Activated naive CD8-positive, alpha-beta T cell treated with anti-CD3 and anti-CD28 coated beads for 36 hours (primary cell): ENCODE measurements around the gene MEI4. TPM values are rescaled to one million over a fixed set of nuclear protein-coding genes. Genes with fewer than 3 reads are reported as not detected.
"Not testable (repeated sequence)": the region's sequence is repeated elsewhere in the genome, so short reads cannot be mapped to it uniquely, and the experiment has no call there.

Experiments used
- DNase-seq: peaks from one replicate; pipeline ENCODE4 v3.0.0; 2021
- H3K27ac Mint-ChIP-seq: one replicate; pipeline ENCODE4 v1.8.0; 2022; ENCODE audit warnings: mild to moderate bottlenecking, moderate library complexity, mixed read lengths
- H3K27me3 Mint-ChIP-seq: one replicate; pipeline ENCODE4 v1.8.0; 2022; ENCODE audit warnings: mild to moderate bottlenecking, mixed read lengths
- H3K36me3 Mint-ChIP-seq: one replicate; pipeline ENCODE4 v1.8.0; 2021; ENCODE audit warnings: mild to moderate bottlenecking, mixed read lengths
- H3K4me1 Mint-ChIP-seq: one replicate; pipeline ENCODE4 v1.8.0; 2021; ENCODE audit warnings: mixed read lengths
- H3K4me3 Mint-ChIP-seq: one replicate; pipeline ENCODE4 v1.8.0; 2022; ENCODE audit warnings: mild to moderate bottlenecking, moderate library complexity, mixed read lengths
- H3K9me3 Mint-ChIP-seq: one replicate; pipeline ENCODE4 v1.8.0; 2022; ENCODE audit warnings: mixed read lengths
- total RNA-seq, 2 experiments: library from RNA; stranded (reverse); gene quantifications; one replicate each; pipeline ENCODE4 v1.2.3, GENCODE V29; 2021

Gene MEI4
- total RNA-seq, 2 experiments from 2014 or later, result 0.04 TPM; not detected in 1

- Mint-ChIP-seq H3K27ac (no peak overlapping the region), H3K4me3 (no peak overlapping the region), H3K36me3 (no peaks in the 10 kb centered on the region), H3K27me3 (peaks cover 5% of the 10 kb centered on the region), H3K9me3 (peaks cover 6% of the 10 kb centered on the region), H3K4me1 (no peaks in the 10 kb centered on the region)
- DNase-seq, result no peak
Measured at GRCh38 chr6:77740380-77740779, 87.5 kb downstream of the MEI4 start.

- not testable (repeated sequence) for H3K36me3 Mint-ChIP-seq, H3K27ac Mint-ChIP-seq, H3K4me3 Mint-ChIP-seq, DNase-seq, H3K4me1 Mint-ChIP-seq, H3K27me3 Mint-ChIP-seq
- peaks cover 12% of the 10 kb centered on the region for H3K9me3 Mint-ChIP-seq
Measured at GRCh38 chr6:77752156-77752555, 99.3 kb downstream of the MEI4 start.

- Mint-ChIP-seq H3K36me3 (no peaks in the 10 kb centered on the region), H3K9me3 (no peaks in the 10 kb centered on the region), H3K27ac (no peak overlapping the region), H3K4me1 (no peaks in the 10 kb centered on the region), H3K4me3 (no peak overlapping the region), H3K27me3 (no peaks in the 10 kb centered on the region)
- no peak for DNase-seq
Measured at GRCh38 chr6:77762386-77762785, 109.5 kb downstream of the MEI4 start.

- Mint-ChIP-seq H3K9me3 (no peaks in the 10 kb centered on the region), H3K27me3 (no peaks in the 10 kb centered on the region), H3K27ac (no peak overlapping the region), H3K36me3 (no peaks in the 10 kb centered on the region), H3K4me1 (no peaks in the 10 kb centered on the region), H3K4me3 (no peak overlapping the region)
- no peak for DNase-seq
Measured at GRCh38 chr6:77763124-77763523, 110.3 kb downstream of the MEI4 start.

GRCh38 chr6:77764364-77764763, 111.5 kb downstream of the MEI4 start:
- Mint-ChIP-seq H3K27ac (no peak overlapping the region), H3K36me3 (no peaks in the 10 kb centered on the region), H3K4me3 (no peak overlapping the region), H3K4me1 (no peaks in the 10 kb centered on the region), H3K27me3 (no peaks in the 10 kb centered on the region), H3K9me3 (no peaks in the 10 kb centered on the region)
- no peak for DNase-seq

GRCh38 chr6:77773157-77773822, 120.5 kb downstream of the MEI4 start:
- no peak for DNase-seq
- Mint-ChIP-seq H3K9me3 (peaks cover 16% of the 10 kb centered on the region), H3K4me3 (no peak overlapping the region), H3K27ac (no peak overlapping the region), H3K27me3 (no peaks in the 10 kb centered on the region), H3K4me1 (no peaks in the 10 kb centered on the region), H3K36me3 (no peaks in the 10 kb centered on the region)

- Mint-ChIP-seq H3K9me3 (peaks cover 16% of the 10 kb centered on the region), H3K36me3 (no peaks in the 10 kb centered on the region), H3K4me1 (no peaks in the 10 kb centered on the region), H3K27me3 (no peaks in the 10 kb centered on the region), H3K27ac (no peak overlapping the region), H3K4me3 (no peak overlapping the region)
- no peak for DNase-seq
Measured at GRCh38 chr6:77774457-77774856, 121.6 kb downstream of the MEI4 start.

- no peak for DNase-seq
- H3K4me3 Mint-ChIP-seq, result no peak overlapping the region
- no peaks in the 10 kb centered on the region for H3K36me3 Mint-ChIP-seq
- no peaks in the 10 kb centered on the region for H3K4me1 Mint-ChIP-seq
- H3K27me3 Mint-ChIP-seq, result no peaks in the 10 kb centered on the region
- peaks cover 13% of the 10 kb centered on the region for H3K9me3 Mint-ChIP-seq
- H3K27ac Mint-ChIP-seq, result no peak overlapping the region
Measured at GRCh38 chr6:77776441-77776840, 123.6 kb downstream of the MEI4 start.

GRCh38 chr6:77778527-77778926, 125.7 kb downstream of the MEI4 start:
- Mint-ChIP-seq H3K9me3 (peaks cover 13% of the 10 kb centered on the region), H3K4me3 (no peak overlapping the region), H3K27ac (no peak overlapping the region), H3K27me3 (no peaks in the 10 kb centered on the region), H3K36me3 (no peaks in the 10 kb centered on the region), H3K4me1 (no peaks in the 10 kb centered on the region)
- DNase-seq, result no peak

- no peak for DNase-seq
- Mint-ChIP-seq H3K27me3 (no peaks in the 10 kb centered on the region), H3K36me3 (no peaks in the 10 kb centered on the region), H3K4me1 (no peaks in the 10 kb centered on the region), H3K4me3 (no peak overlapping the region), H3K9me3 (peaks cover 10% of the 10 kb centered on the region), H3K27ac (no peak overlapping the region)
Measured at GRCh38 chr6:77786935-77787629, 134.2 kb downstream of the MEI4 start.

- DNase-seq, result no peak
Measured at GRCh38 chr6:77796824-77797809, 144.3 kb downstream of the MEI4 start.

GRCh38 chr6:77812304-77812703, 159.5 kb downstream of the MEI4 start:
- no peaks in the 10 kb centered on the region for H3K36me3 Mint-ChIP-seq
- DNase-seq, result no peak
- H3K4me3 Mint-ChIP-seq, result no peak overlapping the region

More at GRCh38 chr6:77796824-77797809, 144.3 kb downstream of the MEI4 start:
- no peaks in the 10 kb centered on the region for H3K27me3 Mint-ChIP-seq
- no peak overlapping the region for H3K27ac Mint-ChIP-seq
- H3K4me3 Mint-ChIP-seq, result no peak overlapping the region
- H3K9me3 Mint-ChIP-seq, result peaks cover 25% of the 10 kb centered on the region
- H3K4me1 Mint-ChIP-seq, result no peaks in the 10 kb centered on the region
- H3K36me3 Mint-ChIP-seq, result no peaks in the 10 kb centered on the region

GRCh38 chr6:77813090-77813489, 160.3 kb downstream of the MEI4 start:
- Mint-ChIP-seq H3K27me3 (no peaks in the 10 kb centered on the region), H3K9me3 (no peaks in the 10 kb centered on the region), H3K4me1 (no peaks in the 10 kb centered on the region), H3K27ac (no peak overlapping the region), H3K4me3 (no peak overlapping the region), H3K36me3 (no peaks in the 10 kb centered on the region)
- DNase-seq, result no peak

More at GRCh38 chr6:77812304-77812703, 159.5 kb downstream of the MEI4 start:
- Mint-ChIP-seq H3K9me3 (no peaks in the 10 kb centered on the region), H3K27ac (no peak overlapping the region), H3K27me3 (no peaks in the 10 kb centered on the region), H3K4me1 (no peaks in the 10 kb centered on the region)

GRCh38 chr6:77814119-77814518, 161.3 kb downstream of the MEI4 start:
- DNase-seq, result no peak
- Mint-ChIP-seq H3K4me1 (no peaks in the 10 kb centered on the region), H3K27me3 (no peaks in the 10 kb centered on the region), H3K36me3 (no peaks in the 10 kb centered on the region), H3K9me3 (no peaks in the 10 kb centered on the region), H3K4me3 (no peak overlapping the region), H3K27ac (no peak overlapping the region)

- no peaks in the 10 kb centered on the region for H3K27me3 Mint-ChIP-seq
- no peak overlapping the region for H3K4me3 Mint-ChIP-seq
Measured at GRCh38 chr6:77815531-77815930, 162.7 kb downstream of the MEI4 start.

More at GRCh38 chr6:77815531-77815930, 162.7 kb downstream of the MEI4 start:
- DNase-seq, result no peak
- Mint-ChIP-seq H3K27ac (no peak overlapping the region), H3K4me1 (no peaks in the 10 kb centered on the region), H3K36me3 (no peaks in the 10 kb centered on the region), H3K9me3 (peaks cover under 1% of the 10 kb centered on the region)
